Mesodermal cell (in vitro differentiated cells): ENCODE measurements around the gene CARD9.

Source experiments
- H3K27ac ChIP-seq: 2 replicates; pipeline ENCODE4 v1.7.0; 2013; ENCODE audit warnings: mild to moderate bottlenecking, low read depth, low read length, moderate library complexity; ENCODE audit not compliant: severe bottlenecking
- H3K36me3 ChIP-seq: 2 replicates; pipeline ENCODE4 v1.7.1; 2013; ENCODE audit warnings: mild to moderate bottlenecking, low read length, moderate library complexity; ENCODE audit not compliant: control insufficient read depth, insufficient read depth
- H3K4me1 ChIP-seq: one replicate; pipeline ENCODE4 v1.7.1; 2013; ENCODE audit warnings: mild to moderate bottlenecking, low read length; ENCODE audit not compliant: insufficient read depth, control insufficient read depth, poor library complexity, severe bottlenecking
- H3K4me3 ChIP-seq: 2 replicates; pipeline ENCODE4 v1.7.0; 2013; ENCODE audit warnings: low read length, control low read depth, mild to moderate bottlenecking; ENCODE audit not compliant: insufficient read depth, poor library complexity, severe bottlenecking; ENCODE audit errors: extremely low read depth
- H3K9me3 ChIP-seq: 2 replicates; pipeline ENCODE4 v1.7.1; 2013; ENCODE audit warnings: mild to moderate bottlenecking, low read length, moderate library complexity; ENCODE audit not compliant: control insufficient read depth
- WGBS, 2 experiments: methylation state at CpG; one replicate each; pipeline ENCODE4 v1.1.5; 2013; ENCODE audit warnings: missing lambda C conversion rate in 2 of 2; ENCODE audit not compliant: insufficient coverage in 2 of 2; 5-methylcytosine and 5-hydroxymethylcytosine counted together

The CARD9 gene

DNA sequence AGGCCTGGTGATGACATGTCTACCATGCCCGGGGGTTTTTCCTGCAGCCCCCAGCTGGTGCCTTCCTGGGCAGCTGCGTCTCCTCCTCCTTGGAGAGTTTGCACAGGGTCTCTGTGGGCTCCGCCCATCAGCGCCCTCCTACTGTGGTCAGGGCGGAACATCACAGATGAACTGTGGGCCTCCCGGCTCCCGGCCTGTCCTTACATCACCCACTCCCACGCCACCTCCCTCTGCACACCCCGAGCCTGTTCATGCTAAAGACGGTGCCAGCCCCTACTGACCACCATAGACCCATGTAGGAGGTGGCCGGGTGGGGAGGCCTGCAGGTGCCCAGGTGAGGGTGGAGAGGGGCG lies 33.5 kb downstream of the CARD9 start:
- 89 to 100% methylated on average over 5 to 8 of the region's 12 CpGs for WGBS, 2 experiments
- Histone ChIP-seq H3K9me3 (no peaks in the 10 kb centered on the region), H3K4me3 (no peak overlapping the region), H3K27ac (no peak overlapping the region), H3K4me1 (peaks cover 22% of the 10 kb centered on the region), H3K36me3 (peaks cover 52% of the 10 kb centered on the region)

- 76 to 91% methylated on average over 19 to 28 of the region's 32 CpGs for WGBS, 2 experiments
These were observed 34.1 kb downstream of the CARD9 start for GRCh38 chr9:136339173-136339957.

GRCh38 chr9:136338511-136338910 lies 35.0 kb downstream of the CARD9 start:
- Histone ChIP-seq H3K36me3 (peaks cover 53% of the 10 kb centered on the region), H3K9me3 (no peaks in the 10 kb centered on the region), H3K27ac (no peak overlapping the region), H3K4me3 (no peak overlapping the region), H3K4me1 (peaks cover 22% of the 10 kb centered on the region)
- WGBS, 2 experiments: 95 to 96% methylated on average over 18 to 23 of the region's 25 CpGs

More at GRCh38 chr9:136339173-136339957, 34.1 kb downstream of the CARD9 start:
- Histone ChIP-seq H3K4me3 (no peak overlapping the region), H3K9me3 (no peaks in the 10 kb centered on the region), H3K36me3 (peaks cover 53% of the 10 kb centered on the region), H3K27ac (no peak overlapping the region), H3K4me1 (peaks cover 22% of the 10 kb centered on the region)

DNA sequence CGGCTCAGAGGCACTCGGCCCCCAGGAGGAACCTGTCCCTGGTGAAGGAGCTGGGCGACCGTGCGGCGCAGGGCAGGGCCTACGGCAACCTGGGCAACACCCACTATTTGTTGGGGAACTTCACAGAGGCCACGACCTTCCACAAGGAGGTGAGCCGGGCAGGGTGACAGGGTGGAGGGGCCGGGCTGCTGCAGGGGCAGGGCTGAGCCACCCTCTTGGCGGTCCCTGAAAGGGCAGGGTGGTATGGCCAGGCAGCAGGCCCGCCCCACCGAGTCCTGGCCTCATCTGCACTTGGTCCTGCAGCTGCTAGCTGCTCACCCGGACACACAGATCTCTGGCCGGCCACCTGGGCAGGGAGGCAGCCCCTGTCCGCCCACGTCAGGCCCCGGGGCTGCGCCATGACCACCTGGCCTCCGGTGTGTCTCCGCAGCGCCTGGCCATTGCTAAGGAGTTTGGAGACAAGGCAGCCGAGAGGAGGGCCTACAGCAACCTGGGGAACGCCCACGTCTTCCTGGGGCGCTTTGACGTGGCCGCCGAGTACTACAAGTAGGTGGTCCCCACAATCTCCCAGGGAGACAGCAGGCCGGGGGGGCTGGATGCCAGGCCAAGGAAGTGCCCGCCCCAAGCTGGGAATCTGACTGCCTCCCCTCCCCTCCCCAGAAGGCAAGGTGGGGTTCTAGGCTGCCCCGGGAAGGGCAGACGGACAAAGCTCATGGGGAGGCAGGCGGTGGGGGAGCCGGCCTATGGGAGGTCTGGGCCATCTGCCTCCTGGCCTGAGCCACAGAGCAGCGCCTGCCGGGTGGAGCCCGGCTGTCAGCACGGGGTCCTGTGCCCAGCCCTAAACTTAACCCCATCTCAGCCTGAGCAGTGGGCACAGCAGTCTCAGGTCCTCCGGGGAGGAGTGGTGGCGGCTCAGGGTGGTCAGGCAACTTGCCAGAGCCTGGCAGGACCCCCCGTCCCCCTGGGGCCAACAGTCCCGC lies 35.8 kb downstream of the CARD9 start:
- H3K36me3 ChIP-seq: peaks cover 53% of the 10 kb centered on the region

DNA sequence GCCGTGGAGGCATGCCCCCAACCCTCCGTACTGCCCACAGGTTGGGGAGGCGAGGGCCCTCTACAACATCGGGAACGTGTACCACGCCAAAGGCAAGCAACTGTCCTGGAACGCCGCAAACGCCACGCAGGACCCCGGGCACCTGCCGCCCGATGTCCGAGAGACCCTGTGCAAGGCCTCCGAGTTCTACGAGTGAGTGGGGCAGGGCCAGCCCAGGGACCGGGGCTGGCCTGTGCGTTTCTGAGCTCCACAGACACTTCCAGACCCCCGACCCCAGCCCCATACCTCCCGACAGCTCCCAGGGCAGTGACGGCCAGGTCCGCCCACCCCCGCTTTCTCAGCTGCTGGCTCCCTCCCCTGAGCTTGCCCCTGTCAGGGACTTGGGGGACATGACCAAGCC lies 36.6 kb downstream of the CARD9 start:
- no peak overlapping the region for H3K27ac ChIP-seq
- 93 to 97% methylated on average over 22 of the region's 23 CpGs for WGBS, 2 experiments
- H3K9me3 ChIP-seq: no peaks in the 10 kb centered on the region
- peaks cover 10% of the 10 kb centered on the region for H3K4me1 ChIP-seq
- H3K4me3 ChIP-seq: no peak overlapping the region
- peaks cover 57% of the 10 kb centered on the region for H3K36me3 ChIP-seq

More for the DNA sequence above, 35.8 kb downstream of the CARD9 start:
- H3K27ac ChIP-seq: no peak overlapping the region
- no peak overlapping the region for H3K4me3 ChIP-seq
- WGBS, 2 experiments: 94 to 96% methylated on average over 37 to 42 of the region's 43 CpGs
- H3K9me3 ChIP-seq: no peaks in the 10 kb centered on the region
- peaks cover 15% of the 10 kb centered on the region for H3K4me1 ChIP-seq

DNA sequence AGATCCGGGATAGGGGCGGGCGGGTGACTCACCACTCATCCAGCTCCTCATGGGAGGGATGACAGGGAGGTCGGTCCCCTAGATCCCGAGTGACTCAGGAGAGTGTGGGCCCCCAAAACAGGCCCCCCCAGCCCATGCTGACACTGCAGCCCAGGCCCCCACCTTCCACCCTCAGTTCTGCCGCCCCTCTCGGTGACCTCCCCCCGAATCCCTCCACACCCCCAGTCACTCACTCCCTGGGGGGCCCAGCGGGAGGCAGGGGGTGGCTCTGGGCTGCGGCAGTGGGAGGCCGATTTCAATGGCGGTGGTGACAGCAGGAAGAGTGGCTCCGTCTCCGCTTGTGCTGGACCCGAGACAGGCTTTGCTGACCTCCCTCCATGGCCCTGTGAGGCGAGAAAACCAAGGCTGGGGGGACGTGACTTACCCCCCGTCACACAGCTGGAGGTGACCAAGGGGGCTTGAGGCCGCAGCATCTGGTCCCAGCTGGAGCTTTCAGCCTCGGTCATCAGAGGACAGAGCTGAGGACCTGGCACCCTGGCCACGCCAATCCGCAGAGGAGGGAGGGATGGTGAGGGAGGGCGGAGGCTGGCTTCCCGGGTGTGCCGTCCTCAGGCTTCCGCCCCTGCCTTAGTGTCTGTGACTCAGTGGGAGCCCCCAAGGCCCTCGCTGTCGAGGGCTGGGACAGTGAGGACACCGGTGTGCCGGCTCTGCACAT lies 37.2 kb downstream of the CARD9 start:
- peaks cover 59% of the 10 kb centered on the region for H3K36me3 ChIP-seq
- WGBS, 2 experiments: 94 to 95% methylated on average over 20 to 28 of the region's 30 CpGs
- peaks cover 8% of the 10 kb centered on the region for H3K4me1 ChIP-seq
- H3K27ac ChIP-seq: no peak overlapping the region
- H3K4me3 ChIP-seq: no peak overlapping the region
- H3K9me3 ChIP-seq: no peaks in the 10 kb centered on the region

GRCh38 chr9:136335296-136336155 lies 37.9 kb downstream of the CARD9 start:
- Histone ChIP-seq H3K36me3 (peaks cover 57% of the 10 kb centered on the region), H3K4me3 (no peak overlapping the region), H3K27ac (no peak overlapping the region), H3K9me3 (no peaks in the 10 kb centered on the region), H3K4me1 (peaks cover 8% of the 10 kb centered on the region)
- 89 to 91% methylated on average over 18 to 25 of the region's 26 CpGs for WGBS, 2 experiments

- no peak overlapping the region for H3K4me3 ChIP-seq
- WGBS, 2 experiments: 96 to 98% methylated on average over 18 to 21 of the region's 21 CpGs
- no peaks in the 10 kb centered on the region for H3K9me3 ChIP-seq
- peaks cover 8% of the 10 kb centered on the region for H3K4me1 ChIP-seq
- no peak overlapping the region for H3K27ac ChIP-seq
- peaks cover 55% of the 10 kb centered on the region for H3K36me3 ChIP-seq
These were observed 38.9 kb downstream of the CARD9 start for GRCh38 chr9:136334541-136334940.

- 97% methylated on average over 9 to 14 of the region's 17 CpGs for WGBS, 2 experiments
- Histone ChIP-seq H3K36me3 (peaks cover 52% of the 10 kb centered on the region), H3K4me1 (peaks cover 17% of the 10 kb centered on the region), H3K27ac (no peak overlapping the region), H3K4me3 (no peak overlapping the region), H3K9me3 (no peaks in the 10 kb centered on the region)
These were observed 40.0 kb downstream of the CARD9 start for GRCh38 chr9:136333486-136333885.

DNA sequence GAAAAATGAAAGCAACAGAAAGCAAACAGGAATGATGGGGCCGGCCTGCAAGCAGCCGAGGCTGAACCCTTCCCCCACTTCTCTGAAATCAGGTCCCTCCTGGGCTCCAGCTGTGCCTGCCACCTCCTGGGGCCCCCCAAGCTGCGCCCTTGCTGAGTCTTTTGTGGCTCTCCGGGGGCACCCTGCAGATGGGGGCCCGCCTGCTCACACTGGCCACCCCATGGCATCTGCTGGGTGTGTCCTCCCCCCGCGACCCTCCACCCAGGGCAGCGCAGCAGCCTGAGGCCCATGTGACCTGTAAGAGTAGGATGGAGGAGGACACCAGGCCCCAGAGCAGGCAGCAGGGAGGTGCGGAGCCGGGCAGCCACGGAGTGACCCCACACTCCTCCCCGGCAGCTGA lies 40.4 kb downstream of the CARD9 start:
- Histone ChIP-seq H3K4me3 (no peak overlapping the region), H3K36me3 (peaks cover 49% of the 10 kb centered on the region), H3K27ac (no peak overlapping the region), H3K4me1 (peaks cover 21% of the 10 kb centered on the region), H3K9me3 (no peaks in the 10 kb centered on the region)
- 91 to 98% methylated on average over 7 to 12 of the region's 12 CpGs for WGBS, 2 experiments
